Nephron (organoid): ENCODE measurements around the gene CST3.

Experiments
- H3K27ac Mint-ChIP-seq, 3 experiments: 2 replicates each; pipeline ENCODE4 v1.8.0; 2020; ENCODE audit warnings: mixed read lengths in 3 of 3, mild to moderate bottlenecking in 2 of 3, moderate library complexity in 1 of 3
- H3K27me3 Mint-ChIP-seq: 2 replicates; pipeline ENCODE4 v1.8.0; 2021; ENCODE audit warnings: low read depth, mild to moderate bottlenecking, moderate library complexity, mixed read lengths
- H3K36me3 Mint-ChIP-seq: 2 replicates; pipeline ENCODE4 v1.8.0; 2020; ENCODE audit warnings: low read depth, mixed read lengths
- H3K4me1 Mint-ChIP-seq: 2 replicates; pipeline ENCODE4 v1.8.0; 2020; ENCODE audit warnings: mixed read lengths
- H3K4me3 Mint-ChIP-seq, 3 experiments: 2 replicates each; pipeline ENCODE4 v1.8.0; 2020; ENCODE audit warnings: mild to moderate bottlenecking in 3 of 3, mixed read lengths in 3 of 3, moderate library complexity in 2 of 3
- H3K9me3 Mint-ChIP-seq: 2 replicates; pipeline ENCODE4 v1.8.0; 2020; ENCODE audit warnings: mixed read lengths
- CTCF ChIP-seq, 3 experiments: fragments of 200-600 bp; sonication (generic); IDR thresholded peaks; one replicate each; pipeline ENCODE4 v1.5.0; 2021; ENCODE audit warnings: antibody characterized with exemption in 3 of 3; ENCODE audit not compliant: unreplicated experiment in 3 of 3

Gene CST3

GRCh38 chr20:23612396-23612795, 25.4 kb downstream of the CST3 start:
- peaks cover 1% of the 10 kb centered on the region for H3K27me3 Mint-ChIP-seq
- peak overlapping the region in 1 of 3 experiments; percentile 42 for H3K27ac Mint-ChIP-seq
- peaks cover 5% of the 10 kb centered on the region for H3K9me3 Mint-ChIP-seq
- no peaks in the 10 kb centered on the region for H3K36me3 Mint-ChIP-seq
- TF ChIP-seq CTCF (IDR thresholded peaks at IDR 0.05; ENCODE audit: unreplicated experiment in 3 of 3), result no peak
- peaks cover 14% of the 10 kb centered on the region for H3K4me1 Mint-ChIP-seq
- H3K4me3 Mint-ChIP-seq, result no peak overlapping the region

GRCh38 chr20:23609486-23610109, 28.2 kb downstream of the CST3 start:
- no peaks in the 10 kb centered on the region for H3K9me3 Mint-ChIP-seq
- no peaks in the 10 kb centered on the region for H3K36me3 Mint-ChIP-seq
- peaks cover 14% of the 10 kb centered on the region for H3K4me1 Mint-ChIP-seq
- H3K4me3 Mint-ChIP-seq, result no peak overlapping the region
- no peak for TF ChIP-seq CTCF (IDR thresholded peaks at IDR 0.05; ENCODE audit: unreplicated experiment in 3 of 3)
- H3K27ac Mint-ChIP-seq, result peak overlapping the region in 1 of 3 experiments; percentile 62
- H3K27me3 Mint-ChIP-seq, result peaks cover 10% of the 10 kb centered on the region

DNA sequence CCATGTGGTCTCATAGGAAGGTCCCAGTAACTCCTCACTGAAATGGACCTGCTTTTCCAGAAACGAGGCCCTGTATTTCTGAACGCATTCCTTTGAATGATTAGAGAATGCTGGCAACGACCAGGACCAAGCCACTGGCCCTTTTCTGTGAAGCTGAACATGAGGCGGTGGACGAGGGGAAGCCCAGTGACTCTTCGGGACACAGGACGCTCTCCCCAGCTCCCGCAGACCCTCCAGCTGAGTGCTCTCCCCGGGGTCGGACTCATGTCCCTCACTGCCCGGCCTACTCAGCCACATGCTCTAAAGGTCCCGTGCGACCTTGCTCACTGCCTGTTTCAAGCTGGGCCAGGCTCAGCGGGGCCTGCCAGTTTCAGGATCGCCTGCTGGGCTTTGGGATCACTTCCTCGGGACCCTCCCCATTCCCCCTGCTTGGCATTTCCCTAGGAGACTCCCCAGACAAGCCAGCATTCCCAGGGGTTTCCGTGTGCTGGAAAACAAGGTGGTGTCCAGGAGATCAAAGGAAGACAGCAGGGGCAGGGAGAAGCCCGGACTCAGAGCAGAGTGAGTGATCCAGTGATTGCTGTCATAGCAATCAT, 29.4 kb downstream of the CST3 start:
- H3K27me3 Mint-ChIP-seq, result peaks cover 10% of the 10 kb centered on the region
- H3K36me3 Mint-ChIP-seq, result no peaks in the 10 kb centered on the region
- H3K4me1 Mint-ChIP-seq, result peaks cover 8% of the 10 kb centered on the region
- H3K4me3 Mint-ChIP-seq, result no peak overlapping the region
- no peak overlapping the region for H3K27ac Mint-ChIP-seq
- no peak for TF ChIP-seq CTCF (IDR thresholded peaks at IDR 0.05; ENCODE audit: unreplicated experiment in 3 of 3)
- no peaks in the 10 kb centered on the region for H3K9me3 Mint-ChIP-seq

DNA sequence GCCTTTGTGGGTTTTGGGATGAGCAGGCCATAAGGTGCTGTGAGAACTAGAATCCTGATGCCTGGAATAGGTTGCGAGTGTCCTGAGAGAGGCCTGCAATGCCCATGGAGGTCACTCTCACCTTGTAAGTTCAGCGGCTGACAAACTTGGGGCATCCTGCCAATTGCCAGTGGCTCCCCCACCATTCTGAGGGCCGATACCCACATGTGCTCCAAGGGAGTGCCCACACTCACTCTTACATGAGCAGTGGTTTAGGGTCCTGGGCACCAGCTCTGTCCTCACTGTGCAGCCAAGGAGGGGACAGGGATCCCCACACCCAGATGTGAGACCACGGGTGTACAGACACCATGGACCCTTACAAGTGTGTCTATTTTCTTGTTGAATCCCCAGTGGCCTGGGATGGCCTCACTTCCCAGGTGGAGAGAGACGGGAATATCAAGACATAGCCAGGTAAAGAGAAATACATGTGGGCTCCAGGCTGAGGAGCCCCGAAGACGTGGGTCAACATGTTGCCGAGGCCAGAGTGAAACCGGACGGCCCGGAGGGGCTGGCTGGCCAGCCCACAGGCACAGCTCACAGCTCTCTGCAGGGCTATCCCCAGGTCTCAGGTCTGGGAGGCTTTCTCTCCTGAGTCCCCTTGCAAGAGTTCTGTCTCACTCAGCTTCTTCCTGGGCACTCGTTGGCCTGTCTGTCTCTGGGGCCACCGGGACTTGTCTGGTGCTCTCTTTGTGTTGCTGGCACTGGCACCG, 30.1 kb downstream of the CST3 start:
- no peak overlapping the region for H3K4me3 Mint-ChIP-seq
- peaks cover 6% of the 10 kb centered on the region for H3K4me1 Mint-ChIP-seq
- H3K9me3 Mint-ChIP-seq, result no peaks in the 10 kb centered on the region
- H3K27ac Mint-ChIP-seq, result no peak overlapping the region
- peaks cover 10% of the 10 kb centered on the region for H3K27me3 Mint-ChIP-seq
- no peaks in the 10 kb centered on the region for H3K36me3 Mint-ChIP-seq
- no peak for TF ChIP-seq CTCF (IDR thresholded peaks at IDR 0.05; ENCODE audit: unreplicated experiment in 3 of 3)

- Mint-ChIP-seq H3K27ac (no peak overlapping the region), H3K27me3 (peaks cover 10% of the 10 kb centered on the region), H3K36me3 (no peaks in the 10 kb centered on the region), H3K4me1 (no peaks in the 10 kb centered on the region), H3K9me3 (no peaks in the 10 kb centered on the region), H3K4me3 (no peak overlapping the region)
- TF ChIP-seq CTCF (IDR thresholded peaks at IDR 0.05; ENCODE audit: unreplicated experiment in 3 of 3), result peak; percentile 84 to 89 (median 88)
Observed at GRCh38 chr20:23606652-23607049, 31.1 kb downstream of the CST3 start.
